Measurements from ENCODE around the gene LELP1. TPM values are rescaled to one million over a fixed set of nuclear protein-coding genes. Genes with fewer than 3 reads are reported as not detected.

LELP1 gene
- total and polyA plus RNA-seq, 9 of the 15 experiments (the other 6 are each of a cell fraction or from before 2014, with no cell fraction given) = not detected

DNA sequence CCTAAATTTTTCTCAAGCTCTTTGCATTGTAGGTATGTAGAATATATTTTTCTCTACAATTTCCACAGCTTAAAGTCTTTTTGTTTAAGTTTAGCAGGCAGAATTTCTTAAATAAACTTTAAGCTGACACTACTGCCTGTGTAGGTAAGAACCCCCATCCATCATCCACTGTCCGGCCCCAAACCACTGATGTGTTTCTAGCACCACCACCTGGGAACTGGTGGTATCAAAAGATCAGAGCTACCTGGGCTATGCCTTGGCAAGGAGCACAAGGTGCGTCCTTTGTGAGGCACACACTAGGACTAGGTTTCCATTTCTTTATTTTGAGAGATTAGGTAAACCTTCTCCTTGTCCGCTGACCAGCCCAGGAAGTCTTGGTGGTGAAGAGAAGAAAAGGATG is 10.5 kb upstream of the LELP1 start:
- in situ Hi-C loops (cut with MboI) = loop anchor here (10.0 to 25.0 kb wide), 2 partner anchors 230 to 318 kb away; partner anchors contain the start of genes SMCP and SPRR4
- TF ChIP-seq NCOA1 (IDR thresholded peaks at IDR 0.05; ENCODE audit: low read depth) (no peak), CBX2 (IDR thresholded peaks at IDR 0.05; ENCODE audit: insufficient read depth, low read length, poor library complexity, severe bottlenecking) (no peak), PKNOX1 (IDR thresholded peaks at IDR 0.05) (peak; percentile 83), GMEB1 (CRISPR knock-in tag; IDR thresholded peaks at IDR 0.05) (no peak)
- TF ChIP-seq, protein P1, sequence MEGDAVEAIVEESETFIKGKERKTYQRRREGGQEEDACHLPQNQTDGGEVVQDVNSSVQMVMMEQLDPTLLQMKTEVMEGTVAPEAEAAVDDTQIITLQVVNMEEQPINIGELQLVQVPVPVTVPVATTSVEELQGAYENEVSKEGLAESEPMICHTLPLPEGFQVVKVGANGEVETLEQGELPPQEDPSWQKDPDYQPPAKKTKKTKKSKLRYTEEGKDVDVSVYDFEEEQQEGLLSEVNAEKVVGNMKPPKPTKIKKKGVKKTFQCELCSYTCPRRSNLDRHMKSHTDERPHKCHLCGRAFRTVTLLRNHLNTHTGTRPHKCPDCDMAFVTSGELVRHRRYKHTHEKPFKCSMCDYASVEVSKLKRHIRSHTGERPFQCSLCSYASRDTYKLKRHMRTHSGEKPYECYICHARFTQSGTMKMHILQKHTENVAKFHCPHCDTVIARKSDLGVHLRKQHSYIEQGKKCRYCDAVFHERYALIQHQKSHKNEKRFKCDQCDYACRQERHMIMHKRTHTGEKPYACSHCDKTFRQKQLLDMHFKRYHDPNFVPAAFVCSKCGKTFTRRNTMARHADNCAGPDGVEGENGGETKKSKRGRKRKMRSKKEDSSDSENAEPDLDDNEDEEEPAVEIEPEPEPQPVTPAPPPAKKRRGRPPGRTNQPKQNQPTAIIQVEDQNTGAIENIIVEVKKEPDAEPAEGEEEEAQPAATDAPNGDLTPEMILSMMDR (IDR thresholded peaks at IDR 0.05 in 2 of 3, conservative IDR thresholded peaks at IDR 0.05 in 1 of 3; ENCODE audit: insufficient read depth in 2 of 3, low read depth in 1 of 3, low read length in 3 of 3) = peak; percentile 73 to 80 (median 77)
- TF ChIP-seq, protein P2, sequence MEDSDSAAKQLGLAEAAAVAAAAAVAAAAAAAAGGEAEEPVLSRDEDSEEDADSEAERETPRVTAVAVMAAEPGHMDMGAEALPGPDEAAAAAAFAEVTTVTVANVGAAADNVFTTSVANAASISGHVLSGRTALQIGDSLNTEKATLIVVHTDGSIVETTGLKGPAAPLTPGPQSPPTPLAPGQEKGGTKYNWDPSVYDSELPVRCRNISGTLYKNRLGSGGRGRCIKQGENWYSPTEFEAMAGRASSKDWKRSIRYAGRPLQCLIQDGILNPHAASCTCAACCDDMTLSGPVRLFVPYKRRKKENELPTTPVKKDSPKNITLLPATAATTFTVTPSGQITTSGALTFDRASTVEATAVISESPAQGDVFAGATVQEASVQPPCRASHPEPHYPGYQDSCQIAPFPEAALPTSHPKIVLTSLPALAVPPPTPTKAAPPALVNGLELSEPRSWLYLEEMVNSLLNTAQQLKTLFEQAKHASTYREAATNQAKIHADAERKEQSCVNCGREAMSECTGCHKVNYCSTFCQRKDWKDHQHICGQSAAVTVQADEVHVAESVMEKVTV (CRISPR knock-in tag; IDR thresholded peaks at IDR 0.05) = peak; percentile 58

More for the DNA sequence above, 10.5 kb upstream of the LELP1 start:
- Histone ChIP-seq H3K9ac (ENCODE audit: insufficient read depth in 1 of 2, low read depth in 2 of 2, low read length in 2 of 2) (no peak overlapping the region), H3K27ac (ENCODE audit: extremely low read depth, low read depth, low read length) (no peak overlapping the region), H3K36me3 (ENCODE audit: control insufficient read depth, insufficient read depth, low read length) (no peaks in the 10 kb centered on the region), H3K4me3 (no peak overlapping the region), H3K9me1 (ENCODE audit: control insufficient read depth, insufficient read depth, low read length) (no peaks in the 10 kb centered on the region), H3K79me2 (ENCODE audit: control insufficient read depth, insufficient read depth, low read length) (no peaks in the 10 kb centered on the region), H2AFZ (ENCODE audit: low read depth, low read length) (no peak overlapping the region), H3K4me2 (ENCODE audit: insufficient read depth, low read length) (no peak overlapping the region), H4K20me1 (replicated peaks; ENCODE audit: control insufficient read depth, insufficient read depth, low read length) (no peaks in the 10 kb centered on the region), H3K4me1 (replicated peaks in 1 of 2; ENCODE audit: control insufficient read depth in 2 of 2, insufficient read depth in 2 of 2, low read length in 2 of 2) (no peaks in the 10 kb centered on the region), H3K9me3 (replicated peaks; ENCODE audit: control insufficient read depth, insufficient read depth, low read depth, low read length) (no peaks in the 10 kb centered on the region), H3K27me3 (ENCODE audit: control insufficient read depth in 2 of 2, insufficient read depth in 2 of 2, low read length in 2 of 2) (peaks cover 0 to 4% of the 10 kb centered on the region in 2 experiments; a peak in 1 of 5 replicates)
- WGBS (ENCODE audit: insufficient coverage, low coverage, missing lambda C conversion rate) = 0% methylated on average over 3 of the region's 3 CpGs
- peak; percentile 89 for FAIRE-seq
- ChIA-PET POLR2A (interaction anchor here (0.9 to 1.3 kb wide), 2 partner anchors 233 to 275 kb away, joined by 3 to 4 read pairs; no protein-coding TSS in a partner anchor), CTCF (ENCODE audit: low intra/inter-chr PET ratio) (interaction anchor here (0.6 to 3.3 kb wide), 5 partner anchors 12 to 351 kb away, joined by 3 to 15 read pairs (median 4); no protein-coding TSS in a partner anchor)
- ATAC-seq = peak; percentile 87
- peak; percentile 39 to 57 (median 46) for DNase-seq (ENCODE audit: extremely low read depth in 1 of 4, low spot score in 3 of 4)
- BruUV-seq (replicated peaks) = no TSS peak
- intact Hi-C loops (cut with micrococcal nuclease) = loop anchor here (5.0 to 10.0 kb wide), 3 partner anchors 230 to 538 kb away; no protein-coding TSS in a partner anchor
